SJSA1 (cell line): ENCODE measurements around the gene PNPLA6. TPM values are rescaled to one million over a fixed set of nuclear protein-coding genes. Genes with fewer than 3 reads are reported as not detected.

Experiments
- DNase-seq, 2 experiments: peaks; one replicate each; pipeline ENCODE4 v3.0.0-alpha.2; 2015 to 2020; ENCODE audit warnings: low spot score in 2 of 2, low read depth in 1 of 2
- H3K27ac ChIP-seq: fragments of 250-450 bp; sonication (Bioruptor Pico); 2 replicates; pipeline ENCODE4 v1.5.1; 2020; ENCODE audit warnings: mild to moderate bottlenecking, moderate library complexity
- H3K27me3 ChIP-seq: fragments of 250-450 bp; sonication (Bioruptor Pico); replicated peaks from 2 replicates; pipeline ENCODE4 v1.5.1; 2020; ENCODE audit warnings: mild to moderate bottlenecking, moderate library complexity
- H3K36me3 ChIP-seq: fragments of 250-450 bp; sonication (Bioruptor Pico); 2 replicates; pipeline ENCODE4 v1.5.1; 2020; ENCODE audit warnings: mild to moderate bottlenecking
- H3K4me1 ChIP-seq: fragments of 250-450 bp; sonication (Bioruptor Pico); replicated peaks from 2 replicates; pipeline ENCODE4 v1.6.1; 2021; ENCODE audit warnings: mild to moderate bottlenecking
- H3K4me3 ChIP-seq: fragments of 250-450 bp; sonication (Bioruptor Pico); 2 replicates; pipeline ENCODE4 v1.5.1; 2020; ENCODE audit warnings: mild to moderate bottlenecking
- H3K9me3 ChIP-seq: fragments of 250-450 bp; sonication (Bioruptor Pico); replicated peaks from 2 replicates; pipeline ENCODE4 v1.5.1; 2020; ENCODE audit warnings: mild to moderate bottlenecking
- total RNA-seq: library from RNA; depleted of rRNA; stranded (reverse); fragments of >200 nt; shearing (Covaris generic); gene quantifications from 2 replicates; pipeline ENCODE4 v1.2.3, GENCODE V29; 2014; rRNA removed

Gene PNPLA6
- 41.6 and 47.5 TPM in 2 replicates for total RNA-seq

GRCh38 chr19:7535047-7535997 is at the start of gene PNPLA6:
PNPLA6 (plus strand) TSS chr19:7535717; CDS start chr19:7535789, 72 bp downstream.
- Histone ChIP-seq H3K4me1 (peaks cover 18% of the 10 kb centered on the region), H3K4me3 (peak within 1 kb of the TSS; percentile 78), H3K27ac (peak within 1 kb of the TSS; percentile 14; the same call in 1 of the 2 replicates), H3K9me3 (no peaks in the 10 kb centered on the region; the same call in 1 of the 2 replicates), H3K27me3 (no peaks in the 10 kb centered on the region), H3K36me3 (peaks cover 30% of the 10 kb centered on the region)
- peak; percentile 92 to 94 for DNase-seq

GRCh38 chr19:7486923-7487322 is 48.6 kb upstream of the PNPLA6 start:
- no peaks in the 10 kb centered on the region for H3K27me3 ChIP-seq
- no peaks in the 10 kb centered on the region for H3K36me3 ChIP-seq
- no peak overlapping the region for H3K4me3 ChIP-seq
- peaks cover 3% of the 10 kb centered on the region; the same call in 1 of the 2 replicates for H3K9me3 ChIP-seq
- no peak for DNase-seq
- H3K4me1 ChIP-seq: peaks cover 10% of the 10 kb centered on the region
- H3K27ac ChIP-seq: no peak overlapping the region

GRCh38 chr19:7488736-7489353 is 46.7 kb upstream of the PNPLA6 start, which contains the start of gene PEX11G:
PEX11G (minus strand) TSS chr19:7489035; CDS start chr19:7489010, 25 bp downstream.
- peak within 1 kb of the TSS; percentile 41; the same call in 1 of the 2 replicates for H3K27ac ChIP-seq

GRCh38 chr19:7489609-7490044 is 45.9 kb upstream of the PNPLA6 start:
- Histone ChIP-seq H3K36me3 (no peaks in the 10 kb centered on the region), H3K27me3 (no peaks in the 10 kb centered on the region), H3K9me3 (peaks cover 3% of the 10 kb centered on the region; the same call in 1 of the 2 replicates), H3K27ac (no peak overlapping the region), H3K4me1 (peaks cover 21% of the 10 kb centered on the region), H3K4me3 (no peak overlapping the region)
- no peak for DNase-seq

More at GRCh38 chr19:7488736-7489353, 46.7 kb upstream of the PNPLA6 start, which contains the start of gene PEX11G:
- Histone ChIP-seq H3K27me3 (no peaks in the 10 kb centered on the region), H3K36me3 (no peaks in the 10 kb centered on the region), H3K4me1 (peaks cover 21% of the 10 kb centered on the region), H3K9me3 (peaks cover 3% of the 10 kb centered on the region; the same call in 1 of the 2 replicates), H3K4me3 (peak within 1 kb of the TSS; percentile 41)
- peak; percentile 68 to 80 for DNase-seq

- no peak overlapping the region for H3K4me3 ChIP-seq
- H3K4me1 ChIP-seq: peaks cover 21% of the 10 kb centered on the region
- H3K36me3 ChIP-seq: no peaks in the 10 kb centered on the region
- H3K27me3 ChIP-seq: peaks cover 8% of the 10 kb centered on the region; the same call in 1 of the 2 replicates
- H3K9me3 ChIP-seq: peaks cover 3% of the 10 kb centered on the region; the same call in 1 of the 2 replicates
- peak overlapping the region; percentile 39 for H3K27ac ChIP-seq
- DNase-seq: peak; percentile 64 to 73
Measured at GRCh38 chr19:7492142-7492541, 43.4 kb upstream of the PNPLA6 start.

GRCh38 chr19:7492558-7492957 is 43.0 kb upstream of the PNPLA6 start:
- Histone ChIP-seq H3K36me3 (no peaks in the 10 kb centered on the region), H3K9me3 (peaks cover 3% of the 10 kb centered on the region; the same call in 1 of the 2 replicates), H3K4me3 (no peak overlapping the region), H3K4me1 (peaks cover 21% of the 10 kb centered on the region), H3K27me3 (peaks cover 9% of the 10 kb centered on the region; the same call in 1 of the 2 replicates), H3K27ac (peak overlapping the region; percentile 39)
- DNase-seq: peak in 1 of 2 experiments; percentile 60

- H3K27me3 ChIP-seq: peaks cover 11% of the 10 kb centered on the region; the same call in 1 of the 2 replicates
- no peaks in the 10 kb centered on the region for H3K9me3 ChIP-seq
- peaks cover 14% of the 10 kb centered on the region for H3K4me1 ChIP-seq
- H3K4me3 ChIP-seq: no peak overlapping the region
- no peak overlapping the region for H3K27ac ChIP-seq
- no peaks in the 10 kb centered on the region for H3K36me3 ChIP-seq
- DNase-seq: no peak
Measured at GRCh38 chr19:7494416-7495098, 41.0 kb upstream of the PNPLA6 start.

- DNase-seq: no peak
- Histone ChIP-seq H3K27me3 (peaks cover 33% of the 10 kb centered on the region), H3K4me3 (no peak overlapping the region), H3K9me3 (peaks cover 6% of the 10 kb centered on the region; the same call in 1 of the 2 replicates), H3K27ac (no peak overlapping the region), H3K36me3 (no peaks in the 10 kb centered on the region), H3K4me1 (peaks cover 15% of the 10 kb centered on the region)
Measured at GRCh38 chr19:7497292-7497691, 38.2 kb upstream of the PNPLA6 start.

- peak overlapping the region; percentile 12; the same call in 1 of the 2 replicates for H3K4me3 ChIP-seq
- no peaks in the 10 kb centered on the region for H3K36me3 ChIP-seq
- H3K27me3 ChIP-seq: peaks cover 39% of the 10 kb centered on the region
- H3K9me3 ChIP-seq: peaks cover 6% of the 10 kb centered on the region; the same call in 1 of the 2 replicates
- H3K4me1 ChIP-seq: peaks cover 7% of the 10 kb centered on the region
- no peak for DNase-seq
- H3K27ac ChIP-seq: no peak overlapping the region
Measured at GRCh38 chr19:7500811-7501450, 34.6 kb upstream of the PNPLA6 start.

GRCh38 chr19:7502552-7502951 is 33.0 kb upstream of the PNPLA6 start:
- Histone ChIP-seq H3K27ac (no peak overlapping the region), H3K4me3 (no peak overlapping the region), H3K4me1 (peaks cover 7% of the 10 kb centered on the region), H3K9me3 (peaks cover 6% of the 10 kb centered on the region; the same call in 1 of the 2 replicates), H3K36me3 (no peaks in the 10 kb centered on the region), H3K27me3 (peaks cover 30% of the 10 kb centered on the region)
- no peak for DNase-seq

- H3K27ac ChIP-seq: no peak overlapping the region
- H3K9me3 ChIP-seq: peaks cover 6% of the 10 kb centered on the region; the same call in 1 of the 2 replicates
- H3K4me3 ChIP-seq: no peak overlapping the region
- H3K36me3 ChIP-seq: no peaks in the 10 kb centered on the region
- peaks cover 28% of the 10 kb centered on the region for H3K27me3 ChIP-seq
- no peak for DNase-seq
- peaks cover 11% of the 10 kb centered on the region for H3K4me1 ChIP-seq
Measured at GRCh38 chr19:7504684-7505083, 30.8 kb upstream of the PNPLA6 start.

GRCh38 chr19:7505288-7505681 is 30.2 kb upstream of the PNPLA6 start:
- DNase-seq: no peak
- H3K36me3 ChIP-seq: no peaks in the 10 kb centered on the region
- H3K27me3 ChIP-seq: peaks cover 24% of the 10 kb centered on the region
- peaks cover 8% of the 10 kb centered on the region; the same call in 1 of the 2 replicates for H3K9me3 ChIP-seq
- H3K4me3 ChIP-seq: no peak overlapping the region
- peaks cover 11% of the 10 kb centered on the region for H3K4me1 ChIP-seq
- no peak overlapping the region for H3K27ac ChIP-seq
